GM23248 (cell line): Measurements from ENCODE around the gene PTPRR. TPM values are rescaled to one million over a fixed set of nuclear protein-coding genes. Genes with fewer than 3 reads are reported as not detected.

Experiments used
- DNase-seq: peaks from one replicate; pipeline ENCODE4 v3.0.0-alpha.2; 2015
- H2AFZ ChIP-seq: fragments of 200-600 bp; sonication (generic); 2 replicates; pipeline ENCODE4 v1.6.1; 2016; ENCODE audit warnings: antibody characterized with exemption
- H3F3A ChIP-seq: fragments of 200-600 bp; sonication (generic); 2 replicates; pipeline ENCODE4 v1.6.1; 2016; ENCODE audit warnings: mild to moderate bottlenecking, antibody characterized with exemption, mixed run types; ENCODE audit not compliant: insufficient read depth
- H3K27ac ChIP-seq: fragments of 200-600 bp; sonication (generic); 2 replicates; pipeline ENCODE4 v1.5.1; 2016; ENCODE audit warnings: mild to moderate bottlenecking
- H3K27me3 ChIP-seq: fragments of 200-600 bp; sonication (generic); replicated peaks from 2 replicates; pipeline ENCODE4 v1.6.1; 2016; ENCODE audit warnings: mild to moderate bottlenecking; ENCODE audit not compliant: insufficient read depth
- H3K36me3 ChIP-seq: fragments of 200-600 bp; sonication (generic); 2 replicates; pipeline ENCODE4 v1.6.1; 2016; ENCODE audit warnings: low read depth, mild to moderate bottlenecking
- H3K4me1 ChIP-seq: fragments of 200-600 bp; sonication (generic); 2 replicates; pipeline ENCODE4 v1.6.1; 2016; ENCODE audit warnings: mild to moderate bottlenecking; ENCODE audit not compliant: insufficient read depth
- H3K4me2 ChIP-seq: fragments of 200-600 bp; sonication (generic); one replicate; pipeline ENCODE4 v1.6.1; 2016; ENCODE audit warnings: mild to moderate bottlenecking; ENCODE audit not compliant: unreplicated experiment
- H3K4me3 ChIP-seq: fragments of 200-600 bp; sonication (generic); 2 replicates; pipeline ENCODE4 v1.5.1; 2016; ENCODE audit warnings: mild to moderate bottlenecking
- H3K79me2 ChIP-seq: fragments of 200-600 bp; sonication (generic); 2 replicates; pipeline ENCODE4 v1.6.1; 2016; ENCODE audit warnings: mild to moderate bottlenecking; ENCODE audit not compliant: insufficient read depth
- H3K9ac ChIP-seq: fragments of 200-600 bp; sonication (generic); 2 replicates; pipeline ENCODE4 v1.6.1; 2016; ENCODE audit warnings: mild to moderate bottlenecking
- H3K9me2 ChIP-seq: fragments of 200-600 bp; sonication (generic); 2 replicates; pipeline ENCODE4 v1.6.1; 2016; ENCODE audit warnings: mixed run types, mild to moderate bottlenecking, moderate library complexity; ENCODE audit not compliant: insufficient read depth
- H3K9me3 ChIP-seq: fragments of 200-600 bp; sonication (generic); one replicate; pipeline ENCODE4 v1.6.1; 2017; ENCODE audit warnings: low read depth
- H4K20me1 ChIP-seq: fragments of 200-600 bp; sonication (generic); 2 replicates; pipeline ENCODE4 v1.6.0; 2016; ENCODE audit not compliant: insufficient read depth
- EZH2 ChIP-seq: fragments of 200-600 bp; sonication (generic); IDR thresholded peaks from 2 replicates; pipeline ENCODE4 v1.6.1; 2018; ENCODE audit warnings: antibody characterized with exemption, mild to moderate bottlenecking; ENCODE audit not compliant: insufficient read depth, poor library complexity, severe bottlenecking
- EZH2phosphoT487 ChIP-seq: fragments of 200-600 bp; sonication (generic); IDR thresholded peaks from 2 replicates; pipeline ENCODE4 v1.6.1; 2018; ENCODE audit warnings: antibody characterized with exemption, moderate library complexity, mild to moderate bottlenecking, low read depth; ENCODE audit not compliant: insufficient read depth
- WGBS, 2 experiments: methylation state at CpG; one replicate each; pipeline ENCODE4 v1.1.6; 2015 to 2017; ENCODE audit warnings: low lambda C conversion rate in 2 of 2, low coverage in 1 of 2; ENCODE audit errors: missing lambda C conversion rate in 2 of 2; 5-methylcytosine and 5-hydroxymethylcytosine counted together
- in situ Hi-C: fragments of 300-500 bp; cut with MboI; formaldehyde crosslinking; loops from 2 replicates; pipeline ENCODE4 v1.15.0; 2020
- polyA plus RNA-seq: library from polyadenylated mRNA; unstranded; fragments of >200 nt; fragmentation: Nextera tagmentation; extraction: Ambion mirVana; gene quantifications from 2 replicates; pipeline ENCODE4 v1.2.1, GENCODE V29; 2016
- total RNA-seq: library from RNA; depleted of rRNA; stranded (reverse); fragments of >200 nt; shearing (Covaris generic); gene quantifications from 2 replicates; pipeline ENCODE4 v1.2.3, GENCODE V29; 2014

Gene PTPRR
- total and polyA plus RNA-seq, 2 experiments from 2014 or later: 1.1 to 1.2 TPM

GRCh38 chr12:70936203-70936813 is 15.8 kb upstream of the PTPRR start:
- 7 to 8% methylated on average over 3 of the region's 3 CpGs for WGBS, 2 experiments
- H3K9me3 ChIP-seq: no peaks in the 10 kb centered on the region
- H3K4me2 ChIP-seq: no peak overlapping the region
- H3K79me2 ChIP-seq: no peaks in the 10 kb centered on the region
- H3K4me3 ChIP-seq: no peak overlapping the region
- no peaks in the 10 kb centered on the region for H4K20me1 ChIP-seq
- no peaks in the 10 kb centered on the region for H3F3A ChIP-seq
- H2AFZ ChIP-seq: no peak overlapping the region
- no peak overlapping the region for H3K27ac ChIP-seq
- H3K4me1 ChIP-seq: no peaks in the 10 kb centered on the region
- no peak for DNase-seq
- in situ Hi-C loops: no loop called here
- no peak for TF ChIP-seq EZH2
- TF ChIP-seq EZH2phosphoT487: no peak
- H3K9ac ChIP-seq: no peak overlapping the region
- no peaks in the 10 kb centered on the region for H3K9me2 ChIP-seq
- no peaks in the 10 kb centered on the region for H3K36me3 ChIP-seq
- H3K27me3 ChIP-seq: no peaks in the 10 kb centered on the region

DNA sequence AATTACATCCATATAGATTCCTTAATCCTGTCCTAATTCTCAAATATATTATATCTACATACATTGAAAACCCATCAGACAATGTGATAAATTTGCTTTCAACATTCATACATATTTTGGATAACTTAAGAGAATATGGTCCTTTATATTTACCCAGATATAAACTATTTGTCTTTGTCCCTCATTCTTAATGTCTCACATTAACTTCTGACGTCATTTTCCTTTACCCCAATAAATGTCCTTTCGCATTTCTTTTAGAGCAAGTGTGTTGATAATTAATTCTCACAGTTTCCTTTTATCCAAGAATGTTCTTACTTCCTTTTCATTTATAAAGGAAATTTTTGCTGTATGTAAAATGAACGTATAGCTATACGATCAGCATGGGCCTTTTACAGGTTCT is 12.6 kb upstream of the PTPRR start:
- no peak overlapping the region for H3K9ac ChIP-seq
- no peak overlapping the region for H3K4me3 ChIP-seq
- 49 to 50% methylated on average over 4 of the region's 4 CpGs for WGBS, 2 experiments
- H2AFZ ChIP-seq: no peak overlapping the region
- H3K4me1 ChIP-seq: no peaks in the 10 kb centered on the region
- in situ Hi-C loops: no loop called here
- DNase-seq: no peak
- no peaks in the 10 kb centered on the region for H3K36me3 ChIP-seq
- H3K27ac ChIP-seq: no peak overlapping the region
- H3F3A ChIP-seq: no peaks in the 10 kb centered on the region
- no peaks in the 10 kb centered on the region for H3K9me3 ChIP-seq
- no peak for TF ChIP-seq EZH2
- TF ChIP-seq EZH2phosphoT487: no peak
- no peaks in the 10 kb centered on the region for H3K27me3 ChIP-seq
- H3K4me2 ChIP-seq: no peak overlapping the region
- H4K20me1 ChIP-seq: no peaks in the 10 kb centered on the region
- H3K79me2 ChIP-seq: no peaks in the 10 kb centered on the region
- no peaks in the 10 kb centered on the region for H3K9me2 ChIP-seq

- no peaks in the 10 kb centered on the region for H3K9me3 ChIP-seq
- no peaks in the 10 kb centered on the region for H3K4me1 ChIP-seq
- TF ChIP-seq EZH2: no peak
- TF ChIP-seq EZH2phosphoT487: no peak
- DNase-seq: no peak
- no peak overlapping the region for H3K4me3 ChIP-seq
- no peaks in the 10 kb centered on the region for H3K36me3 ChIP-seq
- H3F3A ChIP-seq: no peaks in the 10 kb centered on the region
- no peaks in the 10 kb centered on the region for H4K20me1 ChIP-seq
- no peak overlapping the region for H3K4me2 ChIP-seq
- no peaks in the 10 kb centered on the region for H3K27me3 ChIP-seq
- H3K27ac ChIP-seq: no peak overlapping the region
- H3K79me2 ChIP-seq: no peaks in the 10 kb centered on the region
- H3K9ac ChIP-seq: no peak overlapping the region
- no peak overlapping the region for H2AFZ ChIP-seq
- in situ Hi-C loops: no loop called here
- no peaks in the 10 kb centered on the region for H3K9me2 ChIP-seq
Measured at GRCh38 chr12:70929029-70929428, 8.5 kb upstream of the PTPRR start.

GRCh38 chr12:70928071-70928470 is 7.5 kb upstream of the PTPRR start:
- Histone ChIP-seq H3F3A (no peaks in the 10 kb centered on the region), H3K79me2 (no peaks in the 10 kb centered on the region), H3K27me3 (no peaks in the 10 kb centered on the region), H3K4me3 (no peak overlapping the region), H4K20me1 (no peaks in the 10 kb centered on the region), H3K36me3 (no peaks in the 10 kb centered on the region), H3K9me2 (no peaks in the 10 kb centered on the region), H3K9me3 (no peaks in the 10 kb centered on the region), H3K9ac (no peak overlapping the region), H3K27ac (no peak overlapping the region), H2AFZ (no peak overlapping the region), H3K4me2 (no peak overlapping the region), H3K4me1 (no peaks in the 10 kb centered on the region)
- TF ChIP-seq EZH2: no peak
- no peak for TF ChIP-seq EZH2phosphoT487
- in situ Hi-C loops: no loop called here
- DNase-seq: no peak
- 88 to 94% methylated on average over 1 of the region's 1 CpG for WGBS, 2 experiments

GRCh38 chr12:70927356-70927755 is 6.8 kb upstream of the PTPRR start:
- Histone ChIP-seq H3K4me2 (no peak overlapping the region), H3K4me3 (no peak overlapping the region), H3K4me1 (no peaks in the 10 kb centered on the region), H3F3A (no peaks in the 10 kb centered on the region), H3K36me3 (no peaks in the 10 kb centered on the region), H3K9ac (no peak overlapping the region), H2AFZ (no peak overlapping the region), H4K20me1 (no peaks in the 10 kb centered on the region), H3K27ac (no peak overlapping the region), H3K9me3 (no peaks in the 10 kb centered on the region), H3K9me2 (no peaks in the 10 kb centered on the region), H3K79me2 (no peaks in the 10 kb centered on the region), H3K27me3 (peaks cover 4% of the 10 kb centered on the region; the same call in 1 of the 2 replicates)
- no peak for DNase-seq
- no peak for TF ChIP-seq EZH2phosphoT487
- 25 to 30% methylated on average over 2 of the region's 2 CpGs for WGBS, 2 experiments
- in situ Hi-C loops: no loop called here
